ENCODE data around the gene ZNF646. TPM values are rescaled to one million over a fixed set of nuclear protein-coding genes. Genes with fewer than 3 reads are reported as not detected.

ZNF646 gene
- total and polyA plus RNA-seq, 2 of the 13 experiments (the other 11 are each of a cell fraction or from before 2014, with no cell fraction given), result 3.4 to 10.9 TPM

- TF ChIP-seq ZHX2 (IDR thresholded peaks at IDR 0.05; ENCODE audit: low read depth), result no peak
- peak; percentile 88; the same call in 1 of the 2 replicates for TF ChIP-seq ZHX2 (CRISPR knock-in tag; IDR thresholded peaks at IDR 0.05; ENCODE audit: borderline replicate concordance)
- no peak for TF ChIP-seq NONO (IDR thresholded peaks at IDR 0.05)
- peak; percentile 90 for TF ChIP-seq NONO (CRISPR knock-in tag; conservative IDR thresholded peaks at IDR 0.05)
- peak; percentile 100 for TF ChIP-seq MLX (CRISPR knock-in tag; IDR thresholded peaks at IDR 0.05)
- no peak for TF ChIP-seq FOXP1 (IDR thresholded peaks at IDR 0.05)
- no peak; the same call in 1 of the 2 replicates for TF ChIP-seq FOXP1 (CRISPR knock-in tag; IDR thresholded peaks at IDR 0.05)
- no peak for TF ChIP-seq ZBTB1 (CRISPR knock-in tag; IDR thresholded peaks at IDR 0.05; ENCODE audit: borderline replicate concordance)
- TF ChIP-seq SMC3 (IDR thresholded peaks at IDR 0.05; ENCODE audit: low read length), result peak; percentile 14; the same call in 1 of the 2 replicates
- peak; percentile 58; the same call in 1 of the 2 replicates for TF ChIP-seq NFIC (IDR thresholded peaks at IDR 0.05; ENCODE audit: low read length)
- TF ChIP-seq ZNF766 (CRISPR knock-in tag; IDR thresholded peaks at IDR 0.05; ENCODE audit: borderline replicate concordance), result peak; percentile 97
- TF ChIP-seq SMAD3 (CRISPR knock-in tag; IDR thresholded peaks at IDR 0.05), result peak; percentile 97
- TF ChIP-seq ZFP82 (CRISPR knock-in tag; IDR thresholded peaks at IDR 0.05; ENCODE audit: borderline replicate concordance), result peak; percentile 96; the same call in 1 of the 2 replicates
- peak; percentile 98 for TF ChIP-seq ZNF350 (CRISPR knock-in tag; IDR thresholded peaks at IDR 0.05; ENCODE audit: borderline replicate concordance, low read depth)
- peak; percentile 92; the same call in 1 of the 2 replicates for TF ChIP-seq CERS6 (CRISPR knock-in tag; IDR thresholded peaks at IDR 0.05)
- TF ChIP-seq MYNN (CRISPR knock-in tag; IDR thresholded peaks at IDR 0.05; ENCODE audit: low read depth), result peak; percentile 88
- peak; percentile 82 for TF ChIP-seq CTCF (CRISPR knock-in tag; IDR thresholded peaks at IDR 0.05)
- 0 out of 2 replicates have a peak, but pooled peaks have one; percentile 71 for TF ChIP-seq KLF11 (CRISPR knock-in tag; IDR thresholded peaks at IDR 0.05)
- TF ChIP-seq ZNF280B (CRISPR knock-in tag; IDR thresholded peaks at IDR 0.05; ENCODE audit: borderline replicate concordance), result peak; percentile 97
These were observed 31.5 kb downstream of the ZNF646 start (continued) for GRCh38 chr16:31105677-31106213.
